ENCODE results near the gene CAB39.

Gene CAB39

GRCh38 chr2:230790981-230791380 lies 78.3 kb downstream of the CAB39 start:
- TF ChIP-seq POLR2AphosphoS5 (IDR thresholded peaks at IDR 0.05; ENCODE audit: borderline replicate concordance, low read depth, low read length) (no peak), EZH2 (IDR thresholded peaks at IDR 0.05) (no peak), FOXP2 (optimal IDR thresholded peaks at IDR 0.05; ENCODE audit: control extremely low read depth, extremely low read length, insufficient read depth) (no peak)
- Histone ChIP-seq H3K9me3 (ENCODE audit: low read depth, low read length) (peaks cover 16% of the 10 kb centered on the region; the same call in 1 of the 2 replicates), H3K27ac (no peak overlapping the region), H3K36me3 (ENCODE audit: insufficient read depth, low read length) (peaks cover 79% of the 10 kb centered on the region), H3K4me3 (no peak overlapping the region), H3K9ac (ENCODE audit: insufficient read length) (no peak overlapping the region)
- DNase-seq (ENCODE audit: low read depth, low spot score): no peak

GRCh38 chr2:230793572-230794359 lies 81.1 kb downstream of the CAB39 start:
- DNase-seq (ENCODE audit: low read depth, low spot score): no peak
- Histone ChIP-seq H3K9me3 (ENCODE audit: low read depth, low read length) (peaks cover 5% of the 10 kb centered on the region; the same call in 1 of the 2 replicates), H3K27ac (no peak overlapping the region), H3K36me3 (ENCODE audit: insufficient read depth, low read length) (peaks cover 60% of the 10 kb centered on the region), H3K4me3 (no peak overlapping the region), H3K9ac (ENCODE audit: insufficient read length) (no peak overlapping the region)
- TF ChIP-seq EZH2 (IDR thresholded peaks at IDR 0.05) (no peak), FOXP2 (optimal IDR thresholded peaks at IDR 0.05; ENCODE audit: control extremely low read depth, extremely low read length, insufficient read depth) (no peak), POLR2AphosphoS5 (IDR thresholded peaks at IDR 0.05; ENCODE audit: borderline replicate concordance, low read depth, low read length) (no peak)

GRCh38 chr2:230794497-230794896 lies 81.9 kb downstream of the CAB39 start:
- Histone ChIP-seq H3K36me3 (ENCODE audit: insufficient read depth, low read length) (peaks cover 57% of the 10 kb centered on the region), H3K4me3 (no peak overlapping the region), H3K9ac (ENCODE audit: insufficient read length) (no peak overlapping the region), H3K9me3 (ENCODE audit: low read depth, low read length) (peaks cover 3% of the 10 kb centered on the region; the same call in 1 of the 2 replicates), H3K27ac (no peak overlapping the region)
- TF ChIP-seq EZH2 (IDR thresholded peaks at IDR 0.05) (no peak), FOXP2 (optimal IDR thresholded peaks at IDR 0.05; ENCODE audit: control extremely low read depth, extremely low read length, insufficient read depth) (no peak), POLR2AphosphoS5 (IDR thresholded peaks at IDR 0.05; ENCODE audit: borderline replicate concordance, low read depth, low read length) (no peak)
- no peak for DNase-seq (ENCODE audit: low read depth, low spot score)

GRCh38 chr2:230795856-230796255 lies 83.2 kb downstream of the CAB39 start:
- peaks cover 57% of the 10 kb centered on the region for H3K36me3 ChIP-seq (ENCODE audit: insufficient read depth, low read length)
- no peak for DNase-seq (ENCODE audit: low read depth, low spot score)
- peaks cover 3% of the 10 kb centered on the region; the same call in 1 of the 2 replicates for H3K9me3 ChIP-seq (ENCODE audit: low read depth, low read length)
- H3K4me3 ChIP-seq: no peak overlapping the region
- H3K9ac ChIP-seq (ENCODE audit: insufficient read length): no peak overlapping the region
- no peak overlapping the region for H3K27ac ChIP-seq
- no peak for TF ChIP-seq POLR2AphosphoS5 (IDR thresholded peaks at IDR 0.05; ENCODE audit: borderline replicate concordance, low read depth, low read length)
- TF ChIP-seq EZH2 (IDR thresholded peaks at IDR 0.05): no peak
- no peak for TF ChIP-seq FOXP2 (optimal IDR thresholded peaks at IDR 0.05; ENCODE audit: control extremely low read depth, extremely low read length, insufficient read depth)

- H3K27ac ChIP-seq: no peak overlapping the region
- H3K4me3 ChIP-seq: no peak overlapping the region
- no peak overlapping the region for H3K9ac ChIP-seq (ENCODE audit: insufficient read length)
- TF ChIP-seq FOXP2 (optimal IDR thresholded peaks at IDR 0.05; ENCODE audit: control extremely low read depth, extremely low read length, insufficient read depth) (no peak), POLR2AphosphoS5 (IDR thresholded peaks at IDR 0.05; ENCODE audit: borderline replicate concordance, low read depth, low read length) (no peak), EZH2 (IDR thresholded peaks at IDR 0.05) (no peak)
- H3K9me3 ChIP-seq (ENCODE audit: low read depth, low read length): peaks cover 3% of the 10 kb centered on the region; the same call in 1 of the 2 replicates
- no peak for DNase-seq (ENCODE audit: low read depth, low spot score)
- peaks cover 57% of the 10 kb centered on the region for H3K36me3 ChIP-seq (ENCODE audit: insufficient read depth, low read length)
Measured at GRCh38 chr2:230796280-230796862, 83.7 kb downstream of the CAB39 start.

GRCh38 chr2:230797515-230798495 lies 85.2 kb downstream of the CAB39 start:
- H3K9ac ChIP-seq (ENCODE audit: insufficient read length): no peak overlapping the region
- H3K36me3 ChIP-seq (ENCODE audit: insufficient read depth, low read length): peaks cover 44% of the 10 kb centered on the region
- H3K4me3 ChIP-seq: no peak overlapping the region
- DNase-seq (ENCODE audit: low read depth, low spot score): no peak
- H3K9me3 ChIP-seq (ENCODE audit: low read depth, low read length): peaks cover 3% of the 10 kb centered on the region; the same call in 1 of the 2 replicates
- no peak overlapping the region; the same call in 1 of the 2 replicates for H3K27ac ChIP-seq
- no peak for TF ChIP-seq FOXP2 (optimal IDR thresholded peaks at IDR 0.05; ENCODE audit: control extremely low read depth, extremely low read length, insufficient read depth)
- TF ChIP-seq POLR2AphosphoS5 (IDR thresholded peaks at IDR 0.05; ENCODE audit: borderline replicate concordance, low read depth, low read length): no peak
- no peak for TF ChIP-seq EZH2 (IDR thresholded peaks at IDR 0.05)

GRCh38 chr2:230798769-230799399 lies 86.2 kb downstream of the CAB39 start:
- Histone ChIP-seq H3K27ac (no peak overlapping the region), H3K9me3 (ENCODE audit: low read depth, low read length) (no peaks in the 10 kb centered on the region), H3K4me3 (no peak overlapping the region), H3K36me3 (ENCODE audit: insufficient read depth, low read length) (peaks cover 35% of the 10 kb centered on the region), H3K9ac (ENCODE audit: insufficient read length) (no peak overlapping the region)
- DNase-seq (ENCODE audit: low read depth, low spot score): peak; percentile 44
- no peak for TF ChIP-seq FOXP2 (optimal IDR thresholded peaks at IDR 0.05; ENCODE audit: control extremely low read depth, extremely low read length, insufficient read depth)
- TF ChIP-seq EZH2 (IDR thresholded peaks at IDR 0.05): no peak
- TF ChIP-seq POLR2AphosphoS5 (IDR thresholded peaks at IDR 0.05; ENCODE audit: borderline replicate concordance, low read depth, low read length): no peak
